Ovary (tissue), 3 donors: ENCODE results near the gene TGM2.

Experiments
- EP300 ChIP-seq: sonication (generic); formaldehyde crosslinking; IDR thresholded peaks from one replicate; pipeline ENCODE4 v1.6.1; 2017; ENCODE audit warnings: antibody characterized with exemption
- TF ChIP-seq, protein P1 (sequence below), 3 donors: fragments of 450-650 bp in 2 of 3; fragments of 200-600 bp in 1 of 3; IDR thresholded peaks; one replicate each; pipeline versions ENCODE4 v1.5.1 to v1.8.0; 2016 to 2022; ENCODE audit warnings: antibody characterized with exemption in 3 of 3, mild to moderate bottlenecking in 1 of 3
- donor health status: DM: no; HTN: no; CAD: no.

- TF ChIP-seq, protein P1, sequence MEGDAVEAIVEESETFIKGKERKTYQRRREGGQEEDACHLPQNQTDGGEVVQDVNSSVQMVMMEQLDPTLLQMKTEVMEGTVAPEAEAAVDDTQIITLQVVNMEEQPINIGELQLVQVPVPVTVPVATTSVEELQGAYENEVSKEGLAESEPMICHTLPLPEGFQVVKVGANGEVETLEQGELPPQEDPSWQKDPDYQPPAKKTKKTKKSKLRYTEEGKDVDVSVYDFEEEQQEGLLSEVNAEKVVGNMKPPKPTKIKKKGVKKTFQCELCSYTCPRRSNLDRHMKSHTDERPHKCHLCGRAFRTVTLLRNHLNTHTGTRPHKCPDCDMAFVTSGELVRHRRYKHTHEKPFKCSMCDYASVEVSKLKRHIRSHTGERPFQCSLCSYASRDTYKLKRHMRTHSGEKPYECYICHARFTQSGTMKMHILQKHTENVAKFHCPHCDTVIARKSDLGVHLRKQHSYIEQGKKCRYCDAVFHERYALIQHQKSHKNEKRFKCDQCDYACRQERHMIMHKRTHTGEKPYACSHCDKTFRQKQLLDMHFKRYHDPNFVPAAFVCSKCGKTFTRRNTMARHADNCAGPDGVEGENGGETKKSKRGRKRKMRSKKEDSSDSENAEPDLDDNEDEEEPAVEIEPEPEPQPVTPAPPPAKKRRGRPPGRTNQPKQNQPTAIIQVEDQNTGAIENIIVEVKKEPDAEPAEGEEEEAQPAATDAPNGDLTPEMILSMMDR (IDR thresholded peaks at IDR 0.05): no peak
- no peak for TF ChIP-seq EP300
Measured at GRCh38 chr20:38095017-38095686, 69.9 kb downstream of the TGM2 start.
